ENCODE measurements around the gene FSTL5. TPM values are rescaled to one million over a fixed set of nuclear protein-coding genes. Genes with fewer than 3 reads are reported as not detected.

The FSTL5 gene
- total and polyA plus RNA-seq, 10 of the 15 experiments (the other 5 are each of a cell fraction or from before 2014, with no cell fraction given), result 0.04 to 2.4 (median 0.08) TPM; not detected in 4

GRCh38 chr4:161658676-161659075 is 505.1 kb downstream of the FSTL5 start:
- BruUV-seq (replicated peaks), result no TSS peak
- ChIA-PET POLR2A (no interaction called here), SMC1A (ENCODE audit: uncharacterized antibody, unreplicated experiment) (no interaction called here), RAD21 (ENCODE audit: unreplicated experiment) (no interaction called here), CTCF (no interaction called here)
- 38% methylated on average over 2 of the region's 2 CpGs for WGBS (ENCODE audit: insufficient coverage, insufficient replicate concordance, low lambda C conversion rate, missing lambda C conversion rate)
- Histone ChIP-seq H3K36me3 (ENCODE audit: control insufficient read depth in 2 of 2, insufficient read depth in 2 of 2, low read length in 1 of 2) (no peaks in the 10 kb centered on the region), H3K27ac (ENCODE audit: control insufficient read depth, insufficient read depth) (no peak overlapping the region), H3K9me3 (replicated peaks; ENCODE audit: control insufficient read depth, insufficient read depth, low read length) (no peaks in the 10 kb centered on the region), H4K20me1 (ENCODE audit: control insufficient read depth, insufficient read depth) (no peaks in the 10 kb centered on the region), H3K9ac (ENCODE audit: control insufficient read depth, insufficient read depth, low read length) (no peak overlapping the region), H3K79me2 (ENCODE audit: control insufficient read depth, insufficient read depth, low read length) (no peaks in the 10 kb centered on the region), H3K27me3 (replicated peaks in 1 of 2; ENCODE audit: control insufficient read depth in 2 of 2, insufficient read depth in 2 of 2, low read length in 1 of 2) (no peaks in the 10 kb centered on the region), H3K4me2 (ENCODE audit: control insufficient read depth, insufficient read depth) (no peak overlapping the region), H3K4me3 (no peak overlapping the region), H2AFZ (ENCODE audit: control insufficient read depth, low read depth, low read length) (no peak overlapping the region), H3K4me1 (ENCODE audit: control insufficient read depth, insufficient read depth, low read length) (no peaks in the 10 kb centered on the region)
- in situ Hi-C loops (cut with MboI), result no loop called here
- intact Hi-C loops (cut with micrococcal nuclease; ENCODE audit: unreplicated experiment), result no loop called here
- ATAC-seq (no peak), FAIRE-seq (no peak), DNase-seq (ENCODE audit: low read depth, low spot score) (no peak)
- TF ChIP-seq ASH2L (IDR thresholded peaks at IDR 0.05; ENCODE audit: borderline replicate concordance, low read depth) (no peak), TCF3 (IDR thresholded peaks at IDR 0.05; ENCODE audit: borderline replicate concordance, insufficient read depth, low read depth, low read length) (no peak), BRCA1 (IDR thresholded peaks at IDR 0.05; ENCODE audit: low read depth, low read length) (no peak), IRF4 (IDR thresholded peaks at IDR 0.05; ENCODE audit: low read depth, low read length) (no peak), RELA (IDR thresholded peaks at IDR 0.05; ENCODE audit: borderline replicate concordance, partially characterized antibody) (no peak), CREM (IDR thresholded peaks at IDR 0.05; ENCODE audit: low read depth) (no peak), NRF1 (conservative IDR thresholded peaks at IDR 0.05; ENCODE audit: low read depth, low read length) (no peak), ZNF217 (IDR thresholded peaks at IDR 0.05) (no peak), POLR2A (IDR thresholded peaks at IDR 0.05; ENCODE audit: low read depth, low read length) (no peak), GATAD2B (conservative IDR thresholded peaks at IDR 0.05; ENCODE audit: low read depth) (no peak), NFXL1 (IDR thresholded peaks at IDR 0.05; ENCODE audit: borderline replicate concordance) (no peak), CHD4 (IDR thresholded peaks at IDR 0.05) (no peak), RUNX3 (IDR thresholded peaks at IDR 0.05; ENCODE audit: low read length) (no peak), ZZZ3 (IDR thresholded peaks at IDR 0.05; ENCODE audit: control insufficient read depth, insufficient read length, low read depth) (no peak), NFYB (IDR thresholded peaks at IDR 0.05; ENCODE audit: insufficient read depth, low read depth, low read length) (no peak), TBL1XR1 (IDR thresholded peaks at IDR 0.05; ENCODE audit: low read depth, low read length) (no peak), YY1 (IDR thresholded peaks at IDR 0.05; ENCODE audit: low read depth, low read length) (no peak)
- TF ChIP-seq, protein P1, sequence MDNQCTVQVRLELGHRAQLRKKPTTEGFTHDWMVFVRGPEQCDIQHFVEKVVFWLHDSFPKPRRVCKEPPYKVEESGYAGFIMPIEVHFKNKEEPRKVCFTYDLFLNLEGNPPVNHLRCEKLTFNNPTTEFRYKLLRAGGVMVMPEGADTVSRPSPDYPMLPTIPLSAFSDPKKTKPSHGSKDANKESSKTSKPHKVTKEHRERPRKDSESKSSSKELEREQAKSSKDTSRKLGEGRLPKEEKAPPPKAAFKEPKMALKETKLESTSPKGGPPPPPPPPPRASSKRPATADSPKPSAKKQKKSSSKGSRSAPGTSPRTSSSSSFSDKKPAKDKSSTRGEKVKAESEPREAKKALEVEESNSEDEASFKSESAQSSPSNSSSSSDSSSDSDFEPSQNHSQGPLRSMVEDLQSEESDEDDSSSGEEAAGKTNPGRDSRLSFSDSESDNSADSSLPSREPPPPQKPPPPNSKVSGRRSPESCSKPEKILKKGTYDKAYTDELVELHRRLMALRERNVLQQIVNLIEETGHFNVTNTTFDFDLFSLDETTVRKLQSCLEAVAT (IDR thresholded peaks at IDR 0.05), result no peak
- TF ChIP-seq, protein P2, sequence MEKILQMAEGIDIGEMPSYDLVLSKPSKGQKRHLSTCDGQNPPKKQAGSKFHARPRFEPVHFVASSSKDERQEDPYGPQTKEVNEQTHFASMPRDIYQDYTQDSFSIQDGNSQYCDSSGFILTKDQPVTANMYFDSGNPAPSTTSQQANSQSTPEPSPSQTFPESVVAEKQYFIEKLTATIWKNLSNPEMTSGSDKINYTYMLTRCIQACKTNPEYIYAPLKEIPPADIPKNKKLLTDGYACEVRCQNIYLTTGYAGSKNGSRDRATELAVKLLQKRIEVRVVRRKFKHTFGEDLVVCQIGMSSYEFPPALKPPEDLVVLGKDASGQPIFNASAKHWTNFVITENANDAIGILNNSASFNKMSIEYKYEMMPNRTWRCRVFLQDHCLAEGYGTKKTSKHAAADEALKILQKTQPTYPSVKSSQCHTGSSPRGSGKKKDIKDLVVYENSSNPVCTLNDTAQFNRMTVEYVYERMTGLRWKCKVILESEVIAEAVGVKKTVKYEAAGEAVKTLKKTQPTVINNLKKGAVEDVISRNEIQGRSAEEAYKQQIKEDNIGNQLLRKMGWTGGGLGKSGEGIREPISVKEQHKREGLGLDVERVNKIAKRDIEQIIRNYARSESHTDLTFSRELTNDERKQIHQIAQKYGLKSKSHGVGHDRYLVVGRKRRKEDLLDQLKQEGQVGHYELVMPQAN (conservative IDR thresholded peaks at IDR 0.05), result no peak
- TF ChIP-seq, protein P3, sequence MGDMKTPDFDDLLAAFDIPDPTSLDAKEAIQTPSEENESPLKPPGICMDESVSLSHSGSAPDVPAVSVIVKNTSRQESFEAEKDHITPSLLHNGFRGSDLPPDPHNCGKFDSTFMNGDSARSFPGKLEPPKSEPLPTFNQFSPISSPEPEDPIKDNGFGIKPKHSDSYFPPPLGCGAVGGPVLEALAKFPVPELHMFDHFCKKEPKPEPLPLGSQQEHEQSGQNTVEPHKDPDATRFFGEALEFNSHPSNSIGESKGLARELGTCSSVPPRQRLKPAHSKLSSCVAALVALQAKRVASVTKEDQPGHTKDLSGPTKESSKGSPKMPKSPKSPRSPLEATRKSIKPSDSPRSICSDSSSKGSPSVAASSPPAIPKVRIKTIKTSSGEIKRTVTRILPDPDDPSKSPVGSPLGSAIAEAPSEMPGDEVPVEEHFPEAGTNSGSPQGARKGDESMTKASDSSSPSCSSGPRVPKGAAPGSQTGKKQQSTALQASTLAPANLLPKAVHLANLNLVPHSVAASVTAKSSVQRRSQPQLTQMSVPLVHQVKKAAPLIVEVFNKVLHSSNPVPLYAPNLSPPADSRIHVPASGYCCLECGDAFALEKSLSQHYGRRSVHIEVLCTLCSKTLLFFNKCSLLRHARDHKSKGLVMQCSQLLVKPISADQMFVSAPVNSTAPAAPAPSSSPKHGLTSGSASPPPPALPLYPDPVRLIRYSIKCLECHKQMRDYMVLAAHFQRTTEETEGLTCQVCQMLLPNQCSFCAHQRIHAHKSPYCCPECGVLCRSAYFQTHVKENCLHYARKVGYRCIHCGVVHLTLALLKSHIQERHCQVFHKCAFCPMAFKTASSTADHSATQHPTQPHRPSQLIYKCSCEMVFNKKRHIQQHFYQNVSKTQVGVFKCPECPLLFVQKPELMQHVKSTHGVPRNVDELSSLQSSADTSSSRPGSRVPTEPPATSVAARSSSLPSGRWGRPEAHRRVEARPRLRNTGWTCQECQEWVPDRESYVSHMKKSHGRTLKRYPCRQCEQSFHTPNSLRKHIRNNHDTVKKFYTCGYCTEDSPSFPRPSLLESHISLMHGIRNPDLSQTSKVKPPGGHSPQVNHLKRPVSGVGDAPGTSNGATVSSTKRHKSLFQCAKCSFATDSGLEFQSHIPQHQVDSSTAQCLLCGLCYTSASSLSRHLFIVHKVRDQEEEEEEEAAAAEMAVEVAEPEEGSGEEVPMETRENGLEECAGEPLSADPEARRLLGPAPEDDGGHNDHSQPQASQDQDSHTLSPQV (IDR thresholded peaks at IDR 0.05), result no peak

Measured in GM12878 (cell line).